ENCODE data around the gene OTOR. TPM values are rescaled to one million over a fixed set of nuclear protein-coding genes. Genes with fewer than 3 reads are reported as not detected.

The OTOR gene, protein sequence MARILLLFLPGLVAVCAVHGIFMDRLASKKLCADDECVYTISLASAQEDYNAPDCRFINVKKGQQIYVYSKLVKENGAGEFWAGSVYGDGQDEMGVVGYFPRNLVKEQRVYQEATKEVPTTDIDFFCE
- total RNA-seq = not detected

DNA sequence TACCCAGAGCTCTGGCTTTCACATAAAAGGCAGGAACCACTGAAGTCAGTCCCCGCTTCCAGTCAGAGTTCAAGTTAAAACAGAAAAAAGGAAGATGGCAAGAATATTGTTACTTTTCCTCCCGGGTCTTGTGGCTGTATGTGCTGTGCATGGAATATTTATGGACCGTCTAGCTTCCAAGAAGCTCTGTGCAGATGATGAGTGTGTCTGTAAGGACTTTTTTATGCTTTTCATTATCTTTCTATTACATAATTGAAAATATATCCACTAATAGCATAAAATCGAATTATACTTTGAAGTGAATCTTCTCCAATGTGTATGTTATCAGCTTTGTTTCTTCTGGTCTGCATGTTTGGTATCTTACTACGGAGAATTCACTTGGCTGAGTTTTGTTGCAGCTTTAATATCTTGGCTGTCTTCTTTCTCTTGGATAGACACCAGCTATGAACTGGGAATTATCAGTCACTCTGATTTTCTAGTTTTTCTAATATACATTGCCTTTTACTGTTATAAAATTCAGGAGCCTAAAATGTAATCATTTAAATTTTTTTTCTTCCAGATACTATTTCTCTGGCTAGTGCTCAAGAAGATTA, at the start of gene OTOR:
Gene OTOR, plus strand, starts transcription at position 51 of the 593 bp plus-strand sequence. Its CDS starts 44 bp downstream, at position 95.
- no peaks in the 10 kb centered on the region for H3K4me1 Mint-ChIP-seq
- no peak for ATAC-seq
- no peak within 1 kb of the TSS for H3K27ac Mint-ChIP-seq
- DNase-seq = no peak
- H3K4me3 Mint-ChIP-seq = no peak within 1 kb of the TSS
- CTCF ChIA-PET = interaction anchor here (1.5 kb wide), 1 partner anchor 13 kb away, joined by 4 read pairs; no protein-coding TSS in a partner anchor
- H3K27me3 Mint-ChIP-seq = peaks cover 21% of the 10 kb centered on the region
- H3K9me3 Mint-ChIP-seq (ENCODE audit: low read depth) = no peaks in the 10 kb centered on the region
- H3K36me3 Mint-ChIP-seq = no peaks in the 10 kb centered on the region

DNA sequence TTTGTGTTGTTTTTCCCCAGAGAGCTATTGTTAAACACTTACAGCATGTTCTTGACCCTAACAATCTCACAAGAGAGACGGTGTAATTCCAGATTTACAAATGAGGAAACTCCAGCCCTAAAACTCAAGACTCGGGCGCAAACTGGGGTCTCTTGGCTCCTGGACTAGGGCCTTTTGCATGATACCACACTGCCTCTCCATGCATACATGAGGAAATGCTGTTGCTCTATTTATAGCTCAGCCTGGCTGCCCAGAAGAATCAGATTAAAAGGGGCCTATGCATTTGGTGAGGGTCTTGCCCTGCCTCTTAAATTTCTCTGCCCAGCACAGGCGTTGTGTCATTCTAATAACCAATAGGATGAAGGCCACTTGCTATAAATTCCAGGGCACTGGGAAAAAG, 48.9 kb upstream of the OTOR start:
- DNase-seq (no peak), ATAC-seq (no peak)
- H3K4me1 Mint-ChIP-seq = no peaks in the 10 kb centered on the region
- no peak overlapping the region for H3K27ac Mint-ChIP-seq
- H3K9me3 Mint-ChIP-seq (ENCODE audit: low read depth) = no peaks in the 10 kb centered on the region
- H3K27me3 Mint-ChIP-seq = peaks cover 20% of the 10 kb centered on the region
- no peaks in the 10 kb centered on the region for H3K36me3 Mint-ChIP-seq
- no peak overlapping the region for H3K4me3 Mint-ChIP-seq
- CTCF ChIA-PET = interaction anchor here (1.1 to 1.8 kb wide), 2 partner anchors 25 to 62 kb away, joined by 3 to 6 read pairs; no protein-coding TSS in a partner anchor

GRCh38 chr20:16701296-16701695, 46.9 kb upstream of the OTOR start:
- CTCF ChIA-PET = interaction anchor here (2.1 kb wide), 1 partner anchor 60 kb away, joined by 13 read pairs; no protein-coding TSS in a partner anchor
- H3K27ac Mint-ChIP-seq = no peak overlapping the region
- H3K36me3 Mint-ChIP-seq = peaks cover 4% of the 10 kb centered on the region
- DNase-seq (peak; percentile 64), ATAC-seq (peak; percentile 65)
- H3K9me3 Mint-ChIP-seq (ENCODE audit: low read depth) = peaks cover 2% of the 10 kb centered on the region
- H3K4me1 Mint-ChIP-seq = no peaks in the 10 kb centered on the region
- H3K27me3 Mint-ChIP-seq = peaks cover 26% of the 10 kb centered on the region
- no peak overlapping the region for H3K4me3 Mint-ChIP-seq

DNA sequence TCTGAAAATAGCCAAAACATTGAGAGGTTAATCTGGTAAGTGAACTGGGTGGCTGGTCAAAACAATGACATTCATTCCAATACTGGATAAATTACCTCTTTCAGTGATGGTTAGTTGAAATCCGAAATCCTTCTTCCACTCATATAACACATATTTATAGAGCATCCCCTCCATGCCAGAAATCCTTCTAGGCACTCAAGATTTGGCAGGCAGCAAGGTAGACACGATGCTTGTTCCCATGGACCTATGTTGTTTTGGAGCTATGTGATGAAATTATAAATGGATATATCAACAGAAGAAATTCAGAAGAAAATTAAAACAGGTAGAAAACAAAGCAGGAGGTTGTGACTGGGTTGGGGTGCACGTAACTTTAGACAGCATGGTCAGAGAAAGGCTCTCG, 44.6 kb upstream of the OTOR start:
- Mint-ChIP-seq H3K36me3 (peaks cover 18% of the 10 kb centered on the region), H3K9me3 (ENCODE audit: low read depth) (peaks cover 8% of the 10 kb centered on the region), H3K4me3 (no peak overlapping the region), H3K4me1 (peaks cover 12% of the 10 kb centered on the region), H3K27ac (no peak overlapping the region), H3K27me3 (peaks cover 25% of the 10 kb centered on the region)
- no peak for ATAC-seq
- CTCF ChIA-PET = interaction anchor here (1.5 kb wide), 1 partner anchor 57 kb away, joined by 6 read pairs; no protein-coding TSS in a partner anchor
- no peak for DNase-seq

DNA sequence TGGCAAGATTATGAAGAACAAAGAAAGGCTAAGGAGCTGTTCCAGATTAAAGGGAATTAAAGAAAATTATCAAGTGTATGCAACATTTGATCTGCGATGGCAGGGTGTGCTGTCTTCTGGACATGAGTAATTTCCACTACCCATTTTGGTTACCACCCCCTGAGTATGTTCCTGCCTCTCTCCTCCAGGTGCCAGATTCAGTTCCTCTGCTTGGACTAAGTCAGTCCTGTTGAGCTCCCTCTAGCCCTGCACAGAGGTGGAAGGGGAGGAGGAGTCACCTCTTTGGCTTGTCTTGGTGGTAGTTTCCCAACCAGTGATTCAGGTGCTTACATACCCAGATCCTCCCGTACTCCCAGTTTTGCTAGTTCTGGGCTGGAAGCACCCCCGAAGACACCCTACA, 40.5 kb upstream of the OTOR start:
- Mint-ChIP-seq H3K9me3 (ENCODE audit: low read depth) (peaks cover 8% of the 10 kb centered on the region), H3K27ac (no peak overlapping the region), H3K4me1 (peaks cover 29% of the 10 kb centered on the region), H3K4me3 (no peak overlapping the region), H3K36me3 (peaks cover 18% of the 10 kb centered on the region), H3K27me3 (peaks cover 37% of the 10 kb centered on the region)
- ATAC-seq = no peak
- CTCF ChIA-PET = interaction anchor here (1.0 to 2.0 kb wide), 3 partner anchors 13 to 52 kb away, joined by 3 to 5 read pairs (median 4); no protein-coding TSS in a partner anchor
- DNase-seq = no peak

GRCh38 chr20:16708602-16709001, 39.6 kb upstream of the OTOR start:
- H3K27me3 Mint-ChIP-seq = peaks cover 37% of the 10 kb centered on the region
- ATAC-seq (peak; percentile 42), DNase-seq (no peak)
- no peak overlapping the region for H3K4me3 Mint-ChIP-seq
- peaks cover 18% of the 10 kb centered on the region for H3K36me3 Mint-ChIP-seq
- H3K27ac Mint-ChIP-seq = peak overlapping the region; percentile 55
- CTCF ChIA-PET = interaction anchor here (1.0 to 2.0 kb wide), 5 partner anchors 12 to 52 kb away, joined by 3 to 5 read pairs (median 4); no protein-coding TSS in a partner anchor
- peaks cover 29% of the 10 kb centered on the region for H3K4me1 Mint-ChIP-seq
- peaks cover 8% of the 10 kb centered on the region for H3K9me3 Mint-ChIP-seq (ENCODE audit: low read depth)

DNA sequence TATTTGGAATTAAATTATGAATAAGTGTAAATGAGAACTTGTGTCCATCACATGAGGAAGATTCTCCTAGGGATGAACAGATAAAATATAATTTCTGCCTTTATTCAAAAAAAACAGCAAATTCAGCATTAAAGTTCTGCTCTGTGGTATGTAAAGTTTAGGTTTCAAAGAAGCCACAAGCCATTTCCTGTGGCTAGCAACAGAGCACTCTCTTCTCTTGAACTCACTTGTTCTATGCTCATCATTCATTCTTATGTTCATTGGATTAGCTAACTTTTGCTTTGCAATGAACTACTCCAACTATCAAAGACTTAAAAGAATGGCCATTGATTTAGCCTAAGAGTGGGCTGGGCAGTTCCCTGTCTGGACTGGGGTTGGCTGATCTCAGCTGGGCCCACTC, 39.1 kb upstream of the OTOR start:
- Mint-ChIP-seq H3K27me3 (peaks cover 40% of the 10 kb centered on the region), H3K9me3 (ENCODE audit: low read depth) (peaks cover 8% of the 10 kb centered on the region), H3K4me3 (no peak overlapping the region), H3K27ac (peak overlapping the region; percentile 55), H3K4me1 (peaks cover 29% of the 10 kb centered on the region), H3K36me3 (peaks cover 18% of the 10 kb centered on the region)
- CTCF ChIA-PET = interaction anchor here (1.0 to 2.0 kb wide), 5 partner anchors 12 to 52 kb away, joined by 3 to 5 read pairs (median 4); no protein-coding TSS in a partner anchor
- ATAC-seq (peak; percentile 84), DNase-seq (peak; percentile 60)

DNA sequence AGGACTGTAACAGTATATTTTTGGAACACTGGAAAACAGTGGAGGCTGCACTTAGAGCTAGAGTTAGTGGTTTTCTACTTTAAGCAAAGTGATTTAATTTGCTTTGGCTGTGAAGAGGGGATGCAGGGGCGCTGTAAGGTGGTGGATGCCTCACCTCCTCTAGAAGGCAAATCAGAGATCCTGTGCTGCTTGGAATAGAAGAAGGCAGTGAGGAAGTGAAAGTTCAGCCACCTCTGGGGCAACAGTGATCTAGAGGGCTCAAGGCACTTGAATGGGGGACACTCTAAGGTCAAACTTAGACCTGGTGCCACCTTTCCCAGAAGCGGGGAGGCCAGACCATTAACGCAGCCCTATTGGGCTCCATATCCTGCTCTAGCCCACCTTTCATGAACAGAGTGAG, 37.4 kb upstream of the OTOR start:
- Mint-ChIP-seq H3K36me3 (peaks cover 14% of the 10 kb centered on the region), H3K4me3 (no peak overlapping the region), H3K27me3 (peaks cover 42% of the 10 kb centered on the region), H3K4me1 (peaks cover 29% of the 10 kb centered on the region), H3K27ac (no peak overlapping the region), H3K9me3 (ENCODE audit: low read depth) (peaks cover 6% of the 10 kb centered on the region)
- ATAC-seq (no peak), DNase-seq (no peak)
- CTCF ChIA-PET = no interaction called here

- H3K4me3 Mint-ChIP-seq = no peak overlapping the region
- H3K36me3 Mint-ChIP-seq = peaks cover 10% of the 10 kb centered on the region
- peaks cover 3% of the 10 kb centered on the region for H3K9me3 Mint-ChIP-seq (ENCODE audit: low read depth)
- no peak overlapping the region for H3K27ac Mint-ChIP-seq
- ATAC-seq (no peak), DNase-seq (no peak)
- peaks cover 29% of the 10 kb centered on the region for H3K4me1 Mint-ChIP-seq
- peaks cover 44% of the 10 kb centered on the region for H3K27me3 Mint-ChIP-seq
- CTCF ChIA-PET = no interaction called here
Measured at GRCh38 chr20:16711661-16712258, 36.4 kb upstream of the OTOR start.

- ATAC-seq (no peak), DNase-seq (no peak)
- Mint-ChIP-seq H3K9me3 (ENCODE audit: low read depth) (no peaks in the 10 kb centered on the region), H3K27ac (no peak overlapping the region), H3K4me3 (no peak overlapping the region), H3K4me1 (peaks cover 28% of the 10 kb centered on the region), H3K36me3 (peaks cover 7% of the 10 kb centered on the region), H3K27me3 (peaks cover 47% of the 10 kb centered on the region)
- CTCF ChIA-PET = no interaction called here
Measured at GRCh38 chr20:16712511-16712947, 35.6 kb upstream of the OTOR start.

DNA sequence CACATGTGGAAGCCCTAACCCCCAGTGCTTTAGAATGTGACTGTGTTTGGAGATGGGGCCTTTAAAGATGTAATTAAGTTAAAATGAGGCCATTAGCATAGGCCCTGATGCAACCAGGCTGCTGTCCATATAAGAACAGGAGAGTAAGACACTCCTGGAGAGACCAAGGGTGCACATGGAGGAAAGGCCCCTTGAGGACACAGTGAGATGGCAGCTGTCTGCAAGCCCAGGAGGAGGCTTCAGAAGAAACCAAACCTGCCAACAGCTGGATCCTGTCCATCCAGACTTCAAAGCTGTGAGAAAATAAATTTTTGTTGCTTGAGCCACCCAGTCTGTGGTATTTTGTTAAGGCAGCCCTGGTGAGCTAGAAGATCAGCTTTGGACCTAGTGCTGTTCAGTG, 35.1 kb upstream of the OTOR start:
- Mint-ChIP-seq H3K4me3 (no peak overlapping the region), H3K4me1 (peaks cover 22% of the 10 kb centered on the region), H3K36me3 (peaks cover 3% of the 10 kb centered on the region), H3K9me3 (ENCODE audit: low read depth) (no peaks in the 10 kb centered on the region), H3K27ac (no peak overlapping the region), H3K27me3 (peaks cover 47% of the 10 kb centered on the region)
- CTCF ChIA-PET = interaction anchor here (1.5 kb wide), 1 partner anchor 16 kb away, joined by 3 read pairs; no protein-coding TSS in a partner anchor
- ATAC-seq (no peak), DNase-seq (no peak)

DNA sequence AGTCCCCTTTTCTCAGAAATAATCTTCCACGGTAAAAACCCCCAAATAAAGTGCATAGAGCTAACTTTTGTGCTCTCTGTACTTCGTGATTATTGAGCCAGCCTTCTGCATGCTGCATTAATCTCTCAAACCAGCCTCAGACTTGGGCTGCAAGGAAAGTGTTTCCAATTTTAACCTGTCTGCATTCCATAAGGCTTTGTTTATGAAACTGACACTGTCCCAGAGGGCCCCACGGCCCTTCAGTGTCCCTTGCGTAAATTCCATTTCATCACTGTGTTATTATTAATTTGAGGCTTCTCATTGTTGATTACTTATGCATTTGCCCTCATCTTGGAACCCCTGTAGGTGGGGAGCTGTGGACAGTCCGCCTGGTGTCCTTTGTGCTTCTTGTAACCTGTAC, 33.9 kb upstream of the OTOR start:
- CTCF ChIA-PET = interaction anchor here (1.5 kb wide), 1 partner anchor 15 kb away, joined by 3 read pairs; no protein-coding TSS in a partner anchor
- ATAC-seq = no peak
- H3K4me1 Mint-ChIP-seq = peaks cover 10% of the 10 kb centered on the region

GRCh38 chr20:16714751-16715150, 33.4 kb upstream of the OTOR start:
- CTCF ChIA-PET = no interaction called here
- ATAC-seq (no peak), DNase-seq (no peak)
- Mint-ChIP-seq H3K36me3 (no peaks in the 10 kb centered on the region), H3K4me1 (peaks cover 5% of the 10 kb centered on the region), H3K27me3 (peaks cover 57% of the 10 kb centered on the region), H3K27ac (no peak overlapping the region), H3K9me3 (ENCODE audit: low read depth) (no peaks in the 10 kb centered on the region), H3K4me3 (no peak overlapping the region)

More for the DNA sequence above, 33.9 kb upstream of the OTOR start:
- Mint-ChIP-seq H3K9me3 (ENCODE audit: low read depth) (no peaks in the 10 kb centered on the region), H3K36me3 (no peaks in the 10 kb centered on the region), H3K27ac (no peak overlapping the region), H3K4me3 (no peak overlapping the region), H3K27me3 (peaks cover 53% of the 10 kb centered on the region)
- no peak for DNase-seq

Data from activated CD8-positive, alpha-beta memory T cell treated with anti-CD3 and anti-CD28 coated beads, Interleukin-2, amount 10 ng/mL, durations not matched to agents 7 days and 5 days (primary cell).